Transverse colon (tissue), 4 donors: ENCODE results near the gene SPIRE2. TPM values are rescaled to one million over a fixed set of nuclear protein-coding genes. Genes with fewer than 3 reads are reported as not detected.

Experiments
- DNase-seq: peaks from one replicate; pipeline ENCODE4 v3.0.0-alpha.2; 2019
- H3K27ac ChIP-seq, 4 donors: fragments of 200-600 bp; sonication (generic); 2 replicates each; pipeline ENCODE4 v1.5.1; 2016 to 2018; ENCODE audit warnings: inconsistent platforms in 4 of 4
- H3K27me3 ChIP-seq: fragments of 200-600 bp; sonication (generic); 2 replicates; pipeline ENCODE4 v1.5.1; 2017; ENCODE audit warnings: inconsistent platforms
- H3K36me3 ChIP-seq, 4 donors: fragments of 200-600 bp; sonication (generic); 2 replicates each; pipeline ENCODE4 v1.5.1; 2017 to 2019; ENCODE audit warnings: inconsistent platforms in 4 of 4
- H3K4me1 ChIP-seq, 4 donors: fragments of 200-600 bp; sonication (generic); 2 replicates each; pipeline ENCODE4 v1.5.1; 2017 to 2020; ENCODE audit warnings: inconsistent platforms in 4 of 4
- H3K4me3 ChIP-seq, 4 donors: fragments of 200-600 bp; sonication (generic); 1 replicate in 1 of 4; 2 replicates in 3 of 4; pipeline versions ENCODE4 v1.5.1 to v1.6.1; 2017 to 2019; ENCODE audit warnings: inconsistent platforms in 4 of 4
- H3K9me3 ChIP-seq, 2 donors: fragments of 200-600 bp; sonication (generic); 2 replicates each; pipeline ENCODE4 v1.5.1; 2017 to 2019; ENCODE audit warnings: inconsistent platforms in 2 of 2
- EP300 ChIP-seq: sonication (generic); formaldehyde crosslinking; IDR thresholded peaks from one replicate; pipeline ENCODE4 v1.6.1; 2017; ENCODE audit warnings: antibody characterized with exemption, low read depth
- POLR2A ChIP-seq: fragments of 450-650 bp; IDR thresholded peaks from one replicate; pipeline ENCODE4 v1.6.1; 2016; ENCODE audit warnings: antibody characterized with exemption, mild to moderate bottlenecking, moderate library complexity
- POLR2AphosphoS5 ChIP-seq, 3 donors: sonication (generic); formaldehyde crosslinking; IDR thresholded peaks; one replicate each; pipeline ENCODE4 v1.6.1; 2016; ENCODE audit warnings: antibody characterized with exemption in 3 of 3
- WGBS, 2 donors: methylation state at CpG; one replicate each; pipeline ENCODE4 v1.1.5; 2018; ENCODE audit warnings: low coverage in 1 of 2; 5-methylcytosine and 5-hydroxymethylcytosine counted together
- in situ Hi-C, 4 donors: fragments of 200-750 bp; cut with MboI; loops; one replicate each; pipeline versions ENCODE4 v1.15.0 to v1.15.1; 2017; ENCODE audit warnings: low sequenced_read_pairs in 3 of 4, low pct_ligation_motif_present in 1 of 4, low pct_unique_long_range_greater_than_20kb in 1 of 4
- intact Hi-C: fragments of 100-400 bp; cut with DNase I; formaldehyde crosslinking; loops from one replicate; pipeline ENCODE4 v1.15.1; 2023; ENCODE audit warnings: low total_unique reads
- total RNA-seq, 4 donors: library from RNA; depleted of rRNA; stranded (reverse); fragments of >200 nt; gene quantifications; one replicate each; pipeline ENCODE4 v1.1.0, GENCODE V29; 2016
- TF ChIP-seq, protein P1 (sequence below), 5 experiments: fragments of 200-600 bp in 3 of 5; fragments of 450-650 bp in 2 of 5; sonication (generic) in 3 of 5; IDR thresholded peaks; 1 replicate in 2 of 5; 2 replicates in 3 of 5; pipeline ENCODE4 v1.5.1; 2016 to 2017; ENCODE audit warnings: antibody characterized with exemption in 5 of 5, inconsistent platforms in 3 of 5, mild to moderate bottlenecking in 2 of 5, moderate library complexity in 1 of 5

Gene SPIRE2
- total RNA-seq, 4 donors from 2014 or later: 79.6 to 190 (median 131) TPM

DNA sequence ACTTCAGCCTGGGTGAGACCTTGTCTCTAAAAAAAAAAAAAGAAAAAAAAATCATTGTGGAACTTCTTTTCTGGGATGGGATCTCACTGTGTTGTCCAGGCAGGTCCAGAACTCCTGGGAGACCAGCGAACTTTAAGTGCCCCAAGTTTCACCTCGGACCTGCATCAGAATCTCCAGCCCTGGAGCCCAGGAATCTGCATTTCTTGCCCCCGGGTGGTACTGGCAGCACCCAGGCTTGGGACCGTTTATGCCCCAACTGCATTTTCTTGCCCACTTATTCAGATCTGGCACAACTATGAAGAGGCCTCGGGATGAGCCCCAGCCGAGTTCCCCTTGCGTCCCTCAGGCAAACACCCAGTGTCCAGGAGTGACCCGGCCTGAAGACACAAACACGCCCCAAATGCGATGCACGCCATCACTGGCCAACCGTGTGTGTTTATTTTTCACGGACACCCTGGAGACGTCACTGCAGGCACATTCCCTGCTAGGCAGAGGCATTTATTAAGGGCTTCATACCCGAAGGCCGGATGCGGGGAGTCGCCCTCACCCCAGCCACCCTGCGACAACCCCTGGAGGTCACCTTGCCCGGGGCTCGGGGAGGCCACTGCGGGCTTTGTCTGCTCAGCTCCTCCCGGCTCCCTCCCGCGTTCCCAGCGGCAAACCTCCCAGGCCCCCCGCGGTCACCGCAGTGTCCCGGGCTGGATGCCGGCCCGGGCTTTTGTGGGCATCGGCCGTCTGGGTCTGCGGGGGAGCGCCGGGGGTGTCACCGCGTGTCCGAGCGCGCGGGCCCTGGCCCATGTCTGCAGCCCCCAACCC lies 684 bp upstream of the SPIRE2 start:
- in situ Hi-C loops (no loop called here), intact Hi-C loops (no loop called here)
- TF ChIP-seq POLR2A: peak; percentile 69
- TF ChIP-seq EP300: no peak
- TF ChIP-seq, protein P1, sequence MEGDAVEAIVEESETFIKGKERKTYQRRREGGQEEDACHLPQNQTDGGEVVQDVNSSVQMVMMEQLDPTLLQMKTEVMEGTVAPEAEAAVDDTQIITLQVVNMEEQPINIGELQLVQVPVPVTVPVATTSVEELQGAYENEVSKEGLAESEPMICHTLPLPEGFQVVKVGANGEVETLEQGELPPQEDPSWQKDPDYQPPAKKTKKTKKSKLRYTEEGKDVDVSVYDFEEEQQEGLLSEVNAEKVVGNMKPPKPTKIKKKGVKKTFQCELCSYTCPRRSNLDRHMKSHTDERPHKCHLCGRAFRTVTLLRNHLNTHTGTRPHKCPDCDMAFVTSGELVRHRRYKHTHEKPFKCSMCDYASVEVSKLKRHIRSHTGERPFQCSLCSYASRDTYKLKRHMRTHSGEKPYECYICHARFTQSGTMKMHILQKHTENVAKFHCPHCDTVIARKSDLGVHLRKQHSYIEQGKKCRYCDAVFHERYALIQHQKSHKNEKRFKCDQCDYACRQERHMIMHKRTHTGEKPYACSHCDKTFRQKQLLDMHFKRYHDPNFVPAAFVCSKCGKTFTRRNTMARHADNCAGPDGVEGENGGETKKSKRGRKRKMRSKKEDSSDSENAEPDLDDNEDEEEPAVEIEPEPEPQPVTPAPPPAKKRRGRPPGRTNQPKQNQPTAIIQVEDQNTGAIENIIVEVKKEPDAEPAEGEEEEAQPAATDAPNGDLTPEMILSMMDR (IDR thresholded peaks at IDR 0.05): peak in 1 of 5 experiments; percentile 8
- peak; percentile 15 to 64 (median 56) for TF ChIP-seq POLR2AphosphoS5 (IDR thresholded peaks at IDR 0.05)
- H3K27me3 ChIP-seq: no peaks in the 10 kb centered on the region
- peak overlapping the region; percentile 87 to 93 (median 92) for H3K27ac ChIP-seq
- peaks cover 7 to 37% (median 21%) of the 10 kb centered on the region in 4 donors for H3K4me1 ChIP-seq
- H3K4me3 ChIP-seq: peak overlapping the region; percentile 48 to 70 (median 59)
- H3K9me3 ChIP-seq: no peaks in the 10 kb centered on the region
- H3K36me3 ChIP-seq: no peaks in the 10 kb centered on the region
- 9% methylated on average over 37 of the region's 43 CpGs; no CpG with 5 or more reads in 1 of the 2 donors for WGBS, 2 donors
- DNase-seq: peak; percentile 72

DNA sequence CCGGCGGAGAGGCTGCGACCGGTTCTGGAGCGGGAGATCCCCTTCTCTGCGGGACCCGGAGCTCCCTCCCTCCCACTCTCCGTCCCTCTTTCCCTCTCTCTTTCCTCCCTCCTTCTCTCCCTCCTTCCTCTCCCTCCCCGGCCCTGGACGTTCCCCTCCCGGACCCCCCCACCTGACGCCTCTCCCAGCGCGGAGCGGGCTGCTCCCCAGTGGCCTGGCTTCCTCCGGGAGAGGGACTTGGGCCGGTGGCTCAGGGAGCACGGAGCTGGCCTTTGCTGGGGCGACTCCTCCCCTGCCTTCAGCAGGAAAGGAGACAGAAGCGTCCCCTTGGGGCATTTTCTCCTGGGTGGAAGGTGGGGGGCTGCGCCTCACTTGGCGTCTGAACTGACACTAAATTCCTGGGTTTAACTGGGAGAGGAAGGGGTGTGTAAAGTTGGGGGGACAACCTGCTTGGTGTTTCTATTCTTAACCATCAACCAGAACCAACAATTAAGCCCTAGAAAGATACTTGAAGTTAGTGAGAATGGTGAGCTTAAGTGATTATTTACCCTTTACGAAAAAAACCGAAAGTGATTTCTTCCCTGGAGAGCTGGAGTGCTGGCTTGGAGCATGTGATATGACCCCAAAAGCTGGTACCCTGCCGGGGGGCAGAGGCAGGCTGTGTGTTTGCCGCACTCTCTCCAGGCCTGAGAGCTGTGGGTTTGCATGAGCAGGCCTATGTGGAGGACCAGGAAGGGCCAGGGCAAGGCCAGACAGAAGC lies 775 bp downstream of the SPIRE2 start:
- H3K4me3 ChIP-seq: peak overlapping the region; percentile 37 to 76 (median 64)
- peak overlapping the region; percentile 85 to 93 (median 90) for H3K27ac ChIP-seq
- H3K9me3 ChIP-seq: no peaks in the 10 kb centered on the region
- DNase-seq: no peak
- intact Hi-C loops (no loop called here), in situ Hi-C loops (no loop called here)
- peaks cover 11 to 43% (median 25%) of the 10 kb centered on the region in 4 donors for H3K4me1 ChIP-seq
- H3K27me3 ChIP-seq: no peaks in the 10 kb centered on the region
- WGBS, 2 donors: 9% methylated on average over 26 of the region's 26 CpGs; no CpG with 5 or more reads in 1 of the 2 donors
- no peaks in the 10 kb centered on the region for H3K36me3 ChIP-seq
- TF ChIP-seq EP300 (no peak), POLR2A (peak; percentile 44), POLR2AphosphoS5 (IDR thresholded peaks at IDR 0.05) (peak in 1 of 3 donors; percentile 8)
- TF ChIP-seq, protein P1 (IDR thresholded peaks at IDR 0.05): no peak

DNA sequence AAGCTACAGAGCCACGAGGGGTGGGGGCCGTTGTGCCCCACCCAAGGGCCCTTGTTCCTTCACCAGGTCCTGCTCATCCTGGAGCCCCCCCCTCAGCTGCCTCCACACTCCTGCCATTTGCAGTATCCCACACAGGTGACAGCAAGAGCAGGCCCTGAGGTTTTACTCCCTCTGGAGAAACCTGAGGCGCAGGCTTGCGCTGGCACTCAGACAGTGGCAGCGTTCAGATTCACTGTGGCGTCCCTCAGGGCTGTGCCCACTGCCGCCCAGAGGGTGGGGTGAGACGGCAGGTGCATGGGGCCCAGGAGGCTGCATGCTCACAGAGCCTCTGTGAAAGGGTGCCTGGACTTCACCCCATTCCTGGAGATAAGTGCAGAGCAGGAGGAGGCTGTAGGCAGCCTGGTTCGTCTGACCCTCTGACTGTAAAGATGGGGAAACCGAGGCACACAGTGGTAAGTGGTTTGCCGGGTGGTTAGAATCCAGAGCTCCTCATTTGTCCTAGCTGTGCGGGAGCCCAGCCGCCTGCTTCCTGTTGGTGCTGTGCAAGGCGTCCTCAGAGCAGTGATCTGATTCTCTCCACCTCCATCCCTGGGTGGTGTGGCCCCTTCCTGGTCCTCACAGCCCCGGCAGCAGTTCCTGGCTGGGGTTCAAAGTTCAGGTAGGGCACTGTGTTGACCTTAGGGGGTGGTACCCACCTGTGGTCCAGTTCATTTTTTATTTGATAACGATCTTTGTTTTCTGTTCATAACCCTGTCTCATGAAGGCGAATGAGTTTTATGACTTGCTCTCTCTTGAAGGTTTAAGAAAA lies 1.6 kb downstream of the SPIRE2 start:
- peak overlapping the region in 3 of 4 donors; percentile 60 to 76 (median 68) for H3K4me3 ChIP-seq
- TF ChIP-seq POLR2AphosphoS5 (IDR thresholded peaks at IDR 0.05): peak in 2 of 3 donors; percentile 27 to 80
- TF ChIP-seq, protein P1 (IDR thresholded peaks at IDR 0.05): no peak
- TF ChIP-seq POLR2A: peak; percentile 30
- H3K36me3 ChIP-seq: no peaks in the 10 kb centered on the region
- H3K27ac ChIP-seq: peak overlapping the region; percentile 85 to 93 (median 90)
- peaks cover 11 to 50% (median 26%) of the 10 kb centered on the region in 4 donors for H3K4me1 ChIP-seq
- in situ Hi-C loops: no loop called here
- no peaks in the 10 kb centered on the region for H3K27me3 ChIP-seq
- 55% methylated on average over 17 of the region's 17 CpGs; no CpG with 5 or more reads in 1 of the 2 donors for WGBS, 2 donors
- H3K9me3 ChIP-seq: no peaks in the 10 kb centered on the region
- DNase-seq: peak; percentile 78
- intact Hi-C loops: no loop called here
